ENCODE data around the gene STMND1. TPM values are rescaled to one million over a fixed set of nuclear protein-coding genes. Genes with fewer than 3 reads are reported as not detected.
"Not testable (repeated sequence)": the region's sequence is repeated elsewhere in the genome, so short reads cannot be mapped to it uniquely, and the experiment has no call there.

STMND1 gene
- total and polyA plus RNA-seq, 2 of the 8 experiments (the other 6 are each of a cell fraction or from before 2014, with no cell fraction given): not detected

DNA sequence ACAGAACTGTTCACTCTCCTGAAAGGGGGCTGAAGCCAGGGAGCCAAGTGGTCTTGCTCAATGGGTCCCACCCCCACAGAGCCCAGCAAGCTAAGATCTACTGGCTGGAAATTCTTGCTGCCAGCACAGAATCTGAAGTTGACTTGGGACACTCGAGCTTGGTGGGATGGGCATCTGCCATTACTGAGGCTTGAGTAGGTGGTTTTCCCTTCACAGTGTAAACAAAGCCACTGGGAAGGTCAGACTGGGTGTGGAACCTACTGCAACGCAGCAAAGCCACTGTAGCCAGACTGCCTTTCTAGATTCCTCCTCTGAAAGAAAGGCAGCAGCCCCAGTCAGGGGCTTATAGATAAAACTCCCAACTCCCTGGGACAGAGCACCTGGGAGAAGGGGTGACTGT lies 28.3 kb upstream of the STMND1 start:
- H2BK5ac ChIP-seq (ENCODE audit: low read depth, low read length); H3K9ac ChIP-seq (replicated peaks in 1 of 4; ENCODE audit: extremely low read depth in 1 of 4, low read depth in 3 of 4, low read length in 3 of 4); H3K23me2 ChIP-seq (ENCODE audit: low read depth, low read length); H3K18ac ChIP-seq (ENCODE audit: extremely low read depth, low read length); FAIRE-seq; H3K79me2 ChIP-seq (ENCODE audit: control insufficient read depth in 1 of 2, insufficient read depth in 2 of 2, low read length in 2 of 2); DNase-seq (ENCODE audit: low read depth in 1 of 2, low spot score in 2 of 2); H4K91ac ChIP-seq (replicated peaks; ENCODE audit: insufficient read length, low read length); H3K4me2 ChIP-seq (ENCODE audit: insufficient read depth in 1 of 2, low read depth in 2 of 2, low read length in 2 of 2); POLR2A ChIA-PET (ENCODE audit: partially characterized antibody); H3K4me1 ChIP-seq (replicated peaks in 1 of 4; ENCODE audit: control insufficient read depth in 3 of 4, insufficient read depth in 4 of 4, low read length in 3 of 4); H3K27ac ChIP-seq (ENCODE audit: low read depth, low read length); H3K14ac ChIP-seq (ENCODE audit: insufficient read length); H2BK120ac ChIP-seq (replicated peaks; ENCODE audit: low read depth, low read length); H4K5ac ChIP-seq (ENCODE audit: insufficient read length, low read depth, low read length); H2BK12ac ChIP-seq (ENCODE audit: low read depth, low read length); H4K20me1 ChIP-seq (replicated peaks in 1 of 2; ENCODE audit: control insufficient read depth in 1 of 2, insufficient read depth in 2 of 2, low read length in 2 of 2); H3K79me1 ChIP-seq (ENCODE audit: low read depth, low read length); H3K27me3 ChIP-seq (replicated peaks in 1 of 4; ENCODE audit: control insufficient read depth in 3 of 4, extremely low read depth in 1 of 4, insufficient read depth in 3 of 4, low read length in 3 of 4); H4K8ac ChIP-seq (ENCODE audit: extremely low read depth, insufficient read depth, low read length); H2AK5ac ChIP-seq (ENCODE audit: low read depth, low read length); H3K56ac ChIP-seq (replicated peaks; ENCODE audit: insufficient read length, low read depth, low read length); H2AFZ ChIP-seq (ENCODE audit: low read length); H3K4me3 ChIP-seq (ENCODE audit: extremely low read depth in 1 of 4, insufficient read depth in 2 of 4, low read depth in 3 of 4, low read length in 4 of 4); H2BK15ac ChIP-seq (ENCODE audit: low read length); H3K36me3 ChIP-seq (ENCODE audit: control insufficient read depth in 2 of 4, insufficient read depth in 4 of 4, low read length in 3 of 4); H3K23ac ChIP-seq (ENCODE audit: insufficient read length); H2BK20ac ChIP-seq (ENCODE audit: low read length); H3K9me3 ChIP-seq (ENCODE audit: insufficient read depth in 2 of 2, low read depth in 1 of 2, low read length in 1 of 2); H3K4ac ChIP-seq (replicated peaks; ENCODE audit: insufficient read length, low read depth, low read length): not testable (repeated sequence)
- CTCF ChIA-PET (ENCODE audit: partially characterized antibody): interaction anchor here (1.5 kb wide), 1 partner anchor 13 kb away, joined by 3 read pairs; no protein-coding TSS in a partner anchor
- 96% methylated on average over 2 of the region's 2 CpGs; no CpG with 5 or more reads in 1 of the 2 experiments for WGBS, 2 experiments (ENCODE audit: extremely low coverage in 1 of 2, insufficient coverage in 1 of 2, insufficient read length in 1 of 2, insufficient replicate concordance in 2 of 2, low coverage in 1 of 2, low lambda C conversion rate in 2 of 2, missing lambda C conversion rate in 1 of 2)

Data from H1 (cell line).